ENCODE measurements around the gene EFCAB6.

DNA sequence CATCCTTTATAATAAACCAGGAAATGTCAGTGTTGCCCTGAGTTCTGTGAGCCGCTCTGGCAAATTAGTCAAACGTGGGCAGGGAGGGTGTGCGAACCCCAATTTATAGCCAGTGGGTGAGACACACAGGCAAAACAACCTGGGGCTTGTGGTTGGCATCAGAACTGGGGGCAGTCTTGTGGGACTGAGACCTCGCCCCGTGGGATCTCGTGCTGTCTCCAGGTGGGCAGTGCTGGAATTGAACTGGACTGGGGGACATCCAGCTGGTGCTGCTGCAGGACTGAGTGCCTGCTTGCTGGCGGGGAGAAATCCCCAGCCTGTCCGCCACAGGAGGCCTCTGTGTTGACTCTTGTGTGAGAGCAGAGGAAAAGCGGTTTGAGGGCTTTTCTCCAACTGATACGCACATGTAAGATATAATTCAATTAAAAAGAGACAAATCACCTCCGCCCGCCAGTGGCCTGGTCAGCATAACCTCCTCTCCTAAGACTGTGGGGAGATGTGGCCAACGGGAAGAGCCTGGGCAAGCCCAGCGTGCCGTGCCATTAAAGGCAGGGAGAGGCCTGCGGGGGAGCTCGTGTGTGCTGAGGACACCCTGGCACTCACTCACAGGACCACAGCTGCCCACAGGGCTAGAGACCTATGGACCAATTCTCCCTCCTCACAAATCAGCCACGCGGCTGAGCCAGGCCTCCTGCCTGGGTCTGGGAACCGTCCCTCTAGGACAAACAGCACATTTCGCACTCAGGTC is 31.9 kb upstream of the EFCAB6 start:
- TF ChIP-seq CTCF (IDR thresholded peaks at IDR 0.05) (no peak), SIN3A (IDR thresholded peaks at IDR 0.05; ENCODE audit: borderline replicate concordance, insufficient read depth, low read depth, low read length) (no peak), POLR2AphosphoS5 (IDR thresholded peaks at IDR 0.05; ENCODE audit: low read depth, low read length) (no peak)
